Natural killer cell (primary cell): Measurements from ENCODE around the gene UGP2. TPM values are rescaled to one million over a fixed set of nuclear protein-coding genes. Genes with fewer than 3 reads are reported as not detected.

Source experiments
- ATAC-seq, 3 donors: fragments of 150-1000 bp in 2 of 3; fragments of 200-7000 bp in 1 of 3; cut with Tn5 transposase; 1 replicate in 1 of 3; 2 replicates in 2 of 3; pipeline ENCODE4 v1.10.0; 2021; ENCODE audit warnings: mild to moderate bottlenecking in 2 of 3, moderate library complexity in 2 of 3
- DNase-seq, 2 donors: peaks; one replicate each; pipeline versions ENCODE4 v3.0.0 to v3.0.0-alpha.2; 2013 to 2021; ENCODE audit warnings: mixed read lengths in 1 of 2
- H3K27ac ChIP-seq: one replicate; pipeline ENCODE4 v1.5.1; 2013; ENCODE audit warnings: mild to moderate bottlenecking, low read length
- H3K27me3 ChIP-seq: one replicate; pipeline ENCODE4 v1.6.1; 2013; ENCODE audit warnings: low read length; ENCODE audit not compliant: control insufficient read depth, insufficient read depth
- H3K36me3 ChIP-seq: one replicate; pipeline ENCODE4 v1.6.1; 2013; ENCODE audit warnings: low read length; ENCODE audit not compliant: control insufficient read depth, insufficient read depth
- H3K4me1 ChIP-seq: one replicate; pipeline ENCODE4 v1.6.1; 2013; ENCODE audit warnings: low read length; ENCODE audit not compliant: control insufficient read depth, insufficient read depth
- H3K4me3 ChIP-seq: one replicate; pipeline ENCODE4 v1.5.1; 2013; ENCODE audit warnings: low read length
- H3K9me3 ChIP-seq: one replicate; pipeline ENCODE4 v1.6.1; 2013; ENCODE audit warnings: low read length; ENCODE audit not compliant: control insufficient read depth, insufficient read depth
- H3K27ac Mint-ChIP-seq, 2 donors: one replicate each; pipeline ENCODE4 v1.8.0; 2022; ENCODE audit warnings: mild to moderate bottlenecking in 2 of 2, mixed read lengths in 2 of 2, moderate library complexity in 1 of 2
- H3K27me3 Mint-ChIP-seq, 2 donors: one replicate each; pipeline ENCODE4 v1.8.0; 2022; ENCODE audit warnings: low read depth in 2 of 2, mixed read lengths in 2 of 2
- H3K36me3 Mint-ChIP-seq: one replicate; pipeline ENCODE4 v1.8.0; 2022; ENCODE audit warnings: mixed read lengths
- H3K4me1 Mint-ChIP-seq, 2 donors: one replicate each; pipeline ENCODE4 v1.8.0; 2022; ENCODE audit warnings: mixed read lengths in 2 of 2
- H3K4me3 Mint-ChIP-seq: one replicate; pipeline ENCODE4 v1.8.0; 2022; ENCODE audit warnings: mild to moderate bottlenecking, moderate library complexity, mixed read lengths
- H3K9me3 Mint-ChIP-seq, 2 donors: one replicate each; pipeline ENCODE4 v1.8.0; 2022; ENCODE audit warnings: mixed read lengths in 2 of 2
- WGBS: methylation state at CpG from one replicate; pipeline ENCODE4 v1.1.7; 2013; ENCODE audit warnings: missing lambda C conversion rate; ENCODE audit not compliant: insufficient coverage; 5-methylcytosine and 5-hydroxymethylcytosine counted together
- intact Hi-C: fragments of 100-400 bp; cut with micrococcal nuclease; formaldehyde crosslinking; loops from one replicate; pipeline ENCODE4 v1.14.2; 2022
- total RNA-seq, 4 donors: library from RNA; stranded (reverse); fragments of 120-200 nt in 1 of 4; gene quantifications; one replicate each; pipeline versions ENCODE4 v1.2.3 to v1.2.4, GENCODE V29; 2013 to 2022
- TF ChIP-seq, protein P1 (sequence below): fragments of 200-600 bp; IDR thresholded peaks from one replicate; pipeline ENCODE4 v1.8.0; 2022; ENCODE audit warnings: antibody characterized with exemption

UGP2 gene
- total RNA-seq, 3 donors from 2014 or later (not counting 1 experiment from before 2014, with no cell fraction given) = 100 to 117 (median 101) TPM

DNA sequence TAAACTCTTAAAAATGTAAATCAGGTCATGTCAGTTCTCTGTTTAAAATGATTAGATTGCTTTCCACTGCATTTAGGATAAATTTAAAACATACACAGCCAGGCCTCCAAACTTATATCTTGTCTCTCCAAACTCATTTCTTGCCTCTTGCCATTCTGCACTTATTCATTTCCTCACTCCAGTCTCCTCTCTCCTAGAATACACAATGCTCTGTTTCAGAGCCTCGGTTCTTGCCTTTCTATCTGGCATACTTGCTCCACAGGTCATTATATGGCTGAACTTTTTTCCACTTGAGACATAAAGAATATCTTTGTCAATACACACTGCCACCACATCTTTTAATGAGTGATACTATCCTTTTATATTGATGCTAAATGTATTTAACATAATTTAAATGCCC is 10.5 kb upstream of the UGP2 start:
- Histone ChIP-seq H3K9me3 (no peaks in the 10 kb centered on the region), H3K4me3 (no peak overlapping the region), H3K27ac (no peak overlapping the region), H3K36me3 (no peaks in the 10 kb centered on the region), H3K27me3 (no peaks in the 10 kb centered on the region), H3K4me1 (no peaks in the 10 kb centered on the region)
- Mint-ChIP-seq H3K27ac (no peak overlapping the region), H3K4me3 (no peak overlapping the region), H3K9me3 (no peaks in the 10 kb centered on the region), H3K4me1 (no peaks in the 10 kb centered on the region), H3K27me3 (peaks cover 16 to 18% of the 10 kb centered on the region in 2 donors), H3K36me3 (no peaks in the 10 kb centered on the region)
- intact Hi-C loops = no loop called here
- 84% methylated on average over 1 of the region's 1 CpG for WGBS
- DNase-seq = no peak
- TF ChIP-seq, protein P1, sequence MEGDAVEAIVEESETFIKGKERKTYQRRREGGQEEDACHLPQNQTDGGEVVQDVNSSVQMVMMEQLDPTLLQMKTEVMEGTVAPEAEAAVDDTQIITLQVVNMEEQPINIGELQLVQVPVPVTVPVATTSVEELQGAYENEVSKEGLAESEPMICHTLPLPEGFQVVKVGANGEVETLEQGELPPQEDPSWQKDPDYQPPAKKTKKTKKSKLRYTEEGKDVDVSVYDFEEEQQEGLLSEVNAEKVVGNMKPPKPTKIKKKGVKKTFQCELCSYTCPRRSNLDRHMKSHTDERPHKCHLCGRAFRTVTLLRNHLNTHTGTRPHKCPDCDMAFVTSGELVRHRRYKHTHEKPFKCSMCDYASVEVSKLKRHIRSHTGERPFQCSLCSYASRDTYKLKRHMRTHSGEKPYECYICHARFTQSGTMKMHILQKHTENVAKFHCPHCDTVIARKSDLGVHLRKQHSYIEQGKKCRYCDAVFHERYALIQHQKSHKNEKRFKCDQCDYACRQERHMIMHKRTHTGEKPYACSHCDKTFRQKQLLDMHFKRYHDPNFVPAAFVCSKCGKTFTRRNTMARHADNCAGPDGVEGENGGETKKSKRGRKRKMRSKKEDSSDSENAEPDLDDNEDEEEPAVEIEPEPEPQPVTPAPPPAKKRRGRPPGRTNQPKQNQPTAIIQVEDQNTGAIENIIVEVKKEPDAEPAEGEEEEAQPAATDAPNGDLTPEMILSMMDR = no peak
- no peak for ATAC-seq

DNA sequence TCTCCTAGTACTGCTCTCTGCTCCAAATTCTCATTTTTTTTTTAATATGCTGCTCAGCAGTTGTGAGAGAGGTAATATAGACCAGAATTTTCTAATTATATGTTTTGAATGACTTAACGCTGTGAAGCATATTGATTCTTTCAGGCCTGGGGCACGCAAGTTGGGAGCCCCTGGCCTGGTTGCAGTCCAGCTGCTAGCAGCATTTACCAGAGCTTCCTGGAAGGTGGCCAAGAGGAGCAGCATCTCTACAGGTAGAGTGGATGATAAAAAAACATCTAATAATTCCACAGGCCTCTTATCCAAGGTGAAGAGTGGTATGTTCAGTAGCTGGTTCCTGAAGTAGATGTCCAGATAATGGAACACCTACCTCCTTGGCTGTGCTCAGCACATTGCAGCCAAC is 7.3 kb upstream of the UGP2 start:
- no peaks in the 10 kb centered on the region for H3K36me3 ChIP-seq
- Mint-ChIP-seq H3K4me1 (no peaks in the 10 kb centered on the region), H3K27me3 (peaks cover 9 to 10% of the 10 kb centered on the region in 2 donors), H3K27ac (no peak overlapping the region), H3K4me3 (no peak overlapping the region), H3K36me3 (no peaks in the 10 kb centered on the region), H3K9me3 (no peaks in the 10 kb centered on the region)
- DNase-seq (no peak), ATAC-seq (no peak)
- no peaks in the 10 kb centered on the region for H3K9me3 ChIP-seq
- no peak overlapping the region for H3K27ac ChIP-seq
- no peaks in the 10 kb centered on the region for H3K27me3 ChIP-seq
- H3K4me3 ChIP-seq = no peak overlapping the region
- 95% methylated on average over 2 of the region's 2 CpGs for WGBS
- H3K4me1 ChIP-seq = no peaks in the 10 kb centered on the region
- intact Hi-C loops = no loop called here
- TF ChIP-seq, protein P1 = no peak

DNA sequence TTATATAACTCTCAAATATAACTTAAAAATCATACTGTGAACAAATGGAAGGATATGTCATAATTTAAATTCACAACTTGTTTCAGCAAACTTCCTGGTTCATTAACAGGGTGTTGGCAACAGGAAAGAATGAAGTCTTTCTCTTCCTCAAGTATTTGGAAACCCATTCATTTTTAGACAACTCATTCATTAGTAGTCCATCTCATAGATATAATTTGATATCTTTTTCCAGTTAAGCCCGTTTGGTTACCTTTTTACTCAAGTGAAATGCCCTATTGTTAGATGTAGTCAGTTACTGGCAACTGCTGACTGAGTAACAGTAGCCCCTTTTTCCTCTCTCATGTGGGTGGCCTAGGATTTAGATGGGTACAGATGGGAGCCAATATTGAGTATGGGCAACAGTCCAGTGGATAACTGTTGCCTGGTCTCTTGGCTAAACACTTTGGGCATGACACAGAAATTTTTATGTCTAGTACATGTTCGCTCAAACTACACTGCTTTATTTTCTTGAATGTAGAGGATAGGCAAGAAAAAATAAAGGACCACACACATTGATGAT is 4.6 kb upstream of the UGP2 start:
- H3K27me3 ChIP-seq = no peaks in the 10 kb centered on the region
- intact Hi-C loops = no loop called here
- H3K27ac Mint-ChIP-seq = no peak overlapping the region
- H3K36me3 ChIP-seq = no peaks in the 10 kb centered on the region
- H3K36me3 Mint-ChIP-seq = no peaks in the 10 kb centered on the region
- no peak overlapping the region for H3K4me3 Mint-ChIP-seq
- TF ChIP-seq, protein P1 = no peak
- peaks cover 6% of the 10 kb centered on the region for H3K4me1 ChIP-seq
- no peaks in the 10 kb centered on the region for H3K9me3 ChIP-seq
- H3K4me1 Mint-ChIP-seq = peaks cover 5 to 18% of the 10 kb centered on the region in 2 donors
- no peak overlapping the region for H3K27ac ChIP-seq
- 92% methylated on average over 2 of the region's 2 CpGs for WGBS
- DNase-seq (no peak), ATAC-seq (no peak)
- no peak overlapping the region for H3K4me3 ChIP-seq
- no peaks in the 10 kb centered on the region for H3K27me3 Mint-ChIP-seq
- no peaks in the 10 kb centered on the region for H3K9me3 Mint-ChIP-seq
